ENCODE results near the gene NDUFS1.

DNA sequence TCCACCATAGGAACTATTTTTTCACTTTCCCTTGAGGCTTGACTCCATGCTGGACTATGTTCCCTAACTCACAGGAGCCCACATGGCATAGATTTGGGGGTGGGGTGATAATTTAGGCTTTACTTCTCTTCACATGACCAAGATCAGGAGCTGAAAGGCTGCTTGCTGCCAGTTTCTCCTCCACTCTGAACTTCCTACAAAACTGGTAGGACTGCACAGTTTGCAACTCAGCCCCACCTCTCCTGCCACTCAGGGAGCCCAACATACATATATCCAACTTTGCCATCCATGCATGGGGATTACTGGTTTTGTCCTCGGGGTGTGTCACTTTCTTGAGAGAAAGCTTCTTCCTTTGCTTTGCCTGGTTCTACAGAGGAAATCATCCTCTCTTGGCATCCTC is 87.4 kb downstream of the NDUFS1 start:
- no peak for TF ChIP-seq POLR2A (IDR thresholded peaks at IDR 0.05)
- TF ChIP-seq, protein P1, sequence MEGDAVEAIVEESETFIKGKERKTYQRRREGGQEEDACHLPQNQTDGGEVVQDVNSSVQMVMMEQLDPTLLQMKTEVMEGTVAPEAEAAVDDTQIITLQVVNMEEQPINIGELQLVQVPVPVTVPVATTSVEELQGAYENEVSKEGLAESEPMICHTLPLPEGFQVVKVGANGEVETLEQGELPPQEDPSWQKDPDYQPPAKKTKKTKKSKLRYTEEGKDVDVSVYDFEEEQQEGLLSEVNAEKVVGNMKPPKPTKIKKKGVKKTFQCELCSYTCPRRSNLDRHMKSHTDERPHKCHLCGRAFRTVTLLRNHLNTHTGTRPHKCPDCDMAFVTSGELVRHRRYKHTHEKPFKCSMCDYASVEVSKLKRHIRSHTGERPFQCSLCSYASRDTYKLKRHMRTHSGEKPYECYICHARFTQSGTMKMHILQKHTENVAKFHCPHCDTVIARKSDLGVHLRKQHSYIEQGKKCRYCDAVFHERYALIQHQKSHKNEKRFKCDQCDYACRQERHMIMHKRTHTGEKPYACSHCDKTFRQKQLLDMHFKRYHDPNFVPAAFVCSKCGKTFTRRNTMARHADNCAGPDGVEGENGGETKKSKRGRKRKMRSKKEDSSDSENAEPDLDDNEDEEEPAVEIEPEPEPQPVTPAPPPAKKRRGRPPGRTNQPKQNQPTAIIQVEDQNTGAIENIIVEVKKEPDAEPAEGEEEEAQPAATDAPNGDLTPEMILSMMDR (IDR thresholded peaks at IDR 0.05), result no peak

Measured in ovary (tissue), 3 donors.